ENCODE data around the gene AATF. TPM values are rescaled to one million over a fixed set of nuclear protein-coding genes. Genes with fewer than 3 reads are reported as not detected.

Gene AATF
- total RNA-seq, 4 donors from 2014 or later, result 22.4 to 36.4 (median 32.4) TPM

GRCh38 chr17:37081287-37081686 lies 132.5 kb downstream of the AATF start:
- intact Hi-C loops (cut with DNase I), result no loop called here
- no peak overlapping the region for H3K27ac ChIP-seq
- peaks cover 0 to 16% (median under 1%) of the 10 kb centered on the region in 3 donors for H3K36me3 ChIP-seq
- DNase-seq, result no peak
- no peaks in the 10 kb centered on the region for H3K27me3 ChIP-seq
- H3K4me3 ChIP-seq, result no peak overlapping the region
- H3K4me1 ChIP-seq, result no peaks in the 10 kb centered on the region
- H3K9me3 ChIP-seq, result peaks cover 0 to 9% (median 0%) of the 10 kb centered on the region in 3 donors
- TF ChIP-seq CTCF (IDR thresholded peaks at IDR 0.05), result no peak
- TF ChIP-seq POLR2A (IDR thresholded peaks at IDR 0.05), result no peak
- 67 to 84% methylated on average over 4 to 5 of the region's 5 CpGs for WGBS, 2 donors

DNA sequence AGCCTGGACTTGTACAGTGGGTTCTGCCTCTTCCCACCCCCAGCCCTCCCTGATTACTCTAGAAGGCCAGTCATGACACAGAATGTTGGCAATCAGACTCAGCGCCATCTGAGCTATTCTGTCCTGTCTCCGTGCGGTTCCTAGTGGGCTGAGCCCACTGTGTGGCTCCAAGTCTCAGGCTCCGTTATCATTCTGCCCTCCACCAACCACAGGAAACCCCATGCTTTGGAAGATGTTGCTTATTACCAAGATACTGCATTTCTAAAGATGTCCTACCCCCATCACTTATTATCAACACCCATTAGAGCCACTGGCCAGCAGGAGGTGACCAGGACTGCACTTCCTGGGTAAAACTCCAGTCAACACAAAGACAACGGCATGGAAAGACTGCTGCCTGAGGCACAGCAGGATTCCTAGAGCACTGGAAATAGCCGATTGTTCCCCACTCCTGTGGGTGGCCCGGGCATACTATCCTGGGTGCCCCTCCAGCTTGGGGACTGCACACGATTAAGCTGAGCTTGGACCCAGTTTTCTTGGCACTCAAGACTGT lies 133.6 kb downstream of the AATF start:
- H3K9me3 ChIP-seq, result peaks cover 0 to 9% (median 0%) of the 10 kb centered on the region in 3 donors
- 87 to 100% methylated on average over 1 to 8 of the region's 8 CpGs for whole genome bisulfite sequencing, 2 donors
- intact Hi-C loops (cut with DNase I), result no loop called here
- DNase-seq, result no peak
- no peak overlapping the region for H3K4me3 ChIP-seq
- no peak overlapping the region for H3K27ac ChIP-seq
- H3K36me3 ChIP-seq, result peaks cover 8 to 27% (median 10%) of the 10 kb centered on the region in 3 donors
- H3K27me3 ChIP-seq, result no peaks in the 10 kb centered on the region
- no peak for TF ChIP-seq CTCF (IDR thresholded peaks at IDR 0.05)
- TF ChIP-seq POLR2A (IDR thresholded peaks at IDR 0.05), result no peak
- H3K4me1 ChIP-seq, result no peaks in the 10 kb centered on the region

- Histone ChIP-seq H3K27ac (no peak overlapping the region), H3K4me3 (no peak overlapping the region), H3K36me3 (peaks cover 8 to 33% (median 11%) of the 10 kb centered on the region in 3 donors), H3K4me1 (no peaks in the 10 kb centered on the region), H3K9me3 (peaks cover 0 to 9% (median 0%) of the 10 kb centered on the region in 3 donors), H3K27me3 (no peaks in the 10 kb centered on the region)
- intact Hi-C loops (cut with DNase I), result no loop called here
- TF ChIP-seq POLR2A (IDR thresholded peaks at IDR 0.05), result no peak
- TF ChIP-seq CTCF (IDR thresholded peaks at IDR 0.05), result no peak
- DNase-seq, result no peak
- 80 to 84% methylated on average over 4 of the region's 4 CpGs for WGBS, 2 donors
Observed at GRCh38 chr17:37082985-37083384, 134.2 kb downstream of the AATF start.

- WGBS, 2 donors, result 71 to 84% methylated on average over 6 of the region's 6 CpGs
- intact Hi-C loops (cut with DNase I), result no loop called here
- TF ChIP-seq CTCF (IDR thresholded peaks at IDR 0.05), result no peak
- no peak for TF ChIP-seq POLR2A (IDR thresholded peaks at IDR 0.05)
- H3K36me3 ChIP-seq, result peaks cover 8 to 38% (median 15%) of the 10 kb centered on the region in 3 donors
- no peak for DNase-seq
- peaks cover 0 to 3% (median 2%) of the 10 kb centered on the region in 3 donors for H3K4me1 ChIP-seq
- H3K27me3 ChIP-seq, result no peaks in the 10 kb centered on the region
- no peak overlapping the region for H3K27ac ChIP-seq
- no peak overlapping the region for H3K4me3 ChIP-seq
- H3K9me3 ChIP-seq, result peaks cover 0 to 9% (median 0%) of the 10 kb centered on the region in 3 donors
Observed at GRCh38 chr17:37083456-37083855, 134.7 kb downstream of the AATF start.

DNA sequence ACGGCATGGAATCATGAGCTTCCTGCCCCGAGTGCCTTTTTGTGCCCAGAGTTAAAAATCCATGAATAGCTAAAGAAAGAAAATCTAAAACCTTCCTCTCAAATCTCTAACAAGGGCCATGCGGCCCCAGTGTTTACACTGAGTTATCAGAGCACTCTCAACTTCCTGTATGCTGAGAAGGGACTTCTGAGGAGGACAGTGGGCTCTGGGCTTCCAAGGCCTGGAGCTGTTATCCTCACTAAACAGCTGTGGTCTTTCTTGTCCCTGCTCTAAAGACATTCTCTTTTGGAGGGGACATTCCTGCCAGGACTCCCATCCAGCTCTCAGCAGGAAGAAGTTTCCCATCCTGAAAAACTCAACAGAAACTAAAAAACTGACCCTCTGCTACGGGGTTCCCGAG lies 135.6 kb downstream of the AATF start:
- DNase-seq, result no peak
- H3K27me3 ChIP-seq, result no peaks in the 10 kb centered on the region
- H3K4me1 ChIP-seq, result peaks cover 6 to 10% (median 6%) of the 10 kb centered on the region in 3 donors
- WGBS, 2 donors, result 59 to 71% methylated on average over 4 of the region's 5 CpGs
- peaks cover 8 to 47% (median 15%) of the 10 kb centered on the region in 3 donors for H3K36me3 ChIP-seq
- H3K27ac ChIP-seq, result no peak overlapping the region
- intact Hi-C loops (cut with DNase I), result no loop called here
- no peak overlapping the region for H3K4me3 ChIP-seq
- peaks cover 0 to 2% (median 0%) of the 10 kb centered on the region in 3 donors for H3K9me3 ChIP-seq
- TF ChIP-seq CTCF (IDR thresholded peaks at IDR 0.05), result no peak
- TF ChIP-seq POLR2A (IDR thresholded peaks at IDR 0.05), result no peak
